GM12864 (cell line): ENCODE data around the gene PPP2R2B.

Experiments used
- DNase-seq: peaks from one replicate; pipeline ENCODE4 v3.0.0-alpha.2; 2011; ENCODE audit warnings: low read depth
- H3K4me3 ChIP-seq: 2 replicates; pipeline ENCODE4 v1.5.1; 2011; ENCODE audit warnings: mild to moderate bottlenecking, low read depth, low read length, control low read depth
- CTCF ChIP-seq: IDR thresholded peaks from 2 replicates; pipeline ENCODE4 v1.5.1; 2011; ENCODE audit warnings: low read depth, mild to moderate bottlenecking, moderate library complexity, low read length, control low read depth, inconsistent platforms; ENCODE audit errors: missing control alignments

Gene PPP2R2B

DNA sequence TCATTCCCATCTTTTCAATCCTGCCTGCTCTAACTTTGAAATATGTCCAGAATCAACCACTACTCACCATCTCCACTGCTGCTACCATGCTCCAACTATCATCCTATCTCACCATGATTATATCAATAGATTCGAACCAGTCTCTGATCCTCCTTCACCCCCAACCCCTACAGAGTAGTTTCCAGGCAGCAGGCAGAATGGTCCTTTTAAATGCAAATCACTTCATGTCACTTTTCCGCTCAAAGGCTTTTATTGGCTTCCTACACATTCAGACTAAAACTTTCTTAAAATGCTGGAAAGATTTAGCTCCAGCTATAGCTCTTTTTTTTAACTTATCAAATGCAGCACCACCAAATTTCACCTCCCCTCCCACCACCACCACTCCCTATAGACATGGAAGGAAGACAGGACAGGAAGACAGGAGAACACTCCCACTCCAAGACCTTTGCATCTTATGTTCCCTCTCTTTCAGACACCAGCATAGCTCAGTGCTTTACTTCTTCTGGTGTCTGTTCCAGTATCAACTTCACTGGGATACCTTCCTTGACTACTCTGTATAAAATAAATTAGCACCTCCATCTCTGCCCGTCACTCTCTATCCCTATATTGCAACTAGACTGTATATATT lies 9.9 kb upstream of the PPP2R2B start:
- DNase-seq = no peak
- no peak for TF ChIP-seq CTCF
- H3K4me3 ChIP-seq = no peak overlapping the region

DNA sequence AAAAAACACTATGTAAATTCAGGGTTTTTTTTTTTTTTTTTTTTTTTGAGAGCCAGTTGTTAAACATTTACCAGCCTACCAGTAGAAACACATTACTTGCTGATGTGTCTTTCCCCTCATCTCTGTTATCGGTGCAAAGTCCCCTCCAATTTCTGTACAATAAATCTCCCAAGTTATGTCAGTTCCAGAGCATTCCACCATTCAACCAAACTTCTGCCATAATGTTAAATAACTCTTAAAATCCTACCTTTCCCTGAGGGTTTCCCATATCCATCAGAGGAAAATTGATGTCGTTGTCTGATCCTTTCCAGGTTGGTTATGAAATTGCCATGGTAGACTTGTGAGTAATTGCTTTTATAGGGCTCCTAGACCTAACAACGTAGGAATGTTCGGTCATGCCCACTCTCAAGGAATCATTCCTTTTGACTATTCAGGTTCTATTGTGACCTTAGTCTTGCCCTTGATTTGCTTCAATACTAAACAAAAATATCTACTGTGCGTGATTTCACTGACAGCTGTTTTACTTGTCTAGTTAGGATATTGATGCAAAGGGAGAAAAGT lies 5.6 kb upstream of the PPP2R2B start:
- no peak for TF ChIP-seq CTCF
- DNase-seq = no peak
- no peak overlapping the region for H3K4me3 ChIP-seq

- no peak for TF ChIP-seq CTCF
- no peak overlapping the region for H3K4me3 ChIP-seq
- DNase-seq = no peak
These were observed 5.0 kb upstream of the PPP2R2B start for GRCh38 chr5:146883511-146883910.

DNA sequence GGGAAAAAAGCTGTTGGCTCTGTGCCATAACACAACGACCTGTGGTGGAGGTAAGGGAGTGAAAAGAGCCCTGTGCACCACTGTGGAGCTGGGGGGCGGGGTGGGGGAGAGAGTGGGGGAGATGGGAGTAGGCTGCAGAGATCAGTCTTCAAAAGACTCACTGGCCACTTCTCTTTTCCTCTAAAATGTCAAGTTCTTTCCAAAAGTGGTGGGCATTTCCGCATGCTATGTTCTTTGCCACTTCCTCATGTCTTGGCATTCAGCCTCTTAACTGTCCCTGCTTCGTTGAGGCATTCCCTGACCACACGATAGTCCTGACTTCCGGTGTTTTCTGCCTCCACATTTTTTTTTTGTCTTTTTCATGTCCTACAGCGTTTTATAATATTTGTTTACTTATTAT lies 2.4 kb upstream of the PPP2R2B start:
- DNase-seq = no peak
- no peak for TF ChIP-seq CTCF
- no peak overlapping the region for H3K4me3 ChIP-seq

GRCh38 chr5:146877783-146878475 lies 628 bp downstream of the PPP2R2B start:
- H3K4me3 ChIP-seq = no peak overlapping the region
- no peak for DNase-seq
- no peak for TF ChIP-seq CTCF

DNA sequence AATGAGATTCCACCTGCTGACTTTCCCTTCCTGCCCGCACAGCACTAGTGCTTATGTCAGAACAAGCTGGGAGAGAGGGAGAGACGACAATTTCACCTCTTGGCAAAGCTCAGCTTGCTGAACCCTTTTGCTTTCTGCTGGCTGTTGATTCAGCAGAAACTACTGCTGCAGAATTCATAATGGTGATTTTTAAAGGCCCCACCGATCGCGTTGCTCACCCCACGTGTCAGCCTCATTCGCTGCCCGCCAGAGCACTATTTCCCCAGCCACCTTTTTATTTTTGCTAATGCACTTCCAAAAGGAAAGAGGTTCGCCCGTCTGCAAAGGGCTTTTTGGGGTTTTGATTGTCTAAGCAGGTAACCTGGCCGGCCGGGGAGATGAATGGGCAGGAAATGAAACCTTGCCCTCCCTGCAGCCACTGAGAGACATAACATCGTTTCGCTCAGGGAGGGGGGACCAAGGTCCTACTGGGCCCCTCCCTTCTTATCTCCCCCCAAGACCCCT lies 1.3 kb downstream of the PPP2R2B start:
- no peak for DNase-seq
- H3K4me3 ChIP-seq = no peak overlapping the region
- no peak for TF ChIP-seq CTCF
